NCI-H1417 (cell line): ENCODE results near the gene CLEC14A.

Source experiments
- DNase-seq, 3 experiments: peaks; one replicate each; lab custom pipeline; 2025; lab: John Stamatoyannopoulos, UW

Gene CLEC14A, protein sequence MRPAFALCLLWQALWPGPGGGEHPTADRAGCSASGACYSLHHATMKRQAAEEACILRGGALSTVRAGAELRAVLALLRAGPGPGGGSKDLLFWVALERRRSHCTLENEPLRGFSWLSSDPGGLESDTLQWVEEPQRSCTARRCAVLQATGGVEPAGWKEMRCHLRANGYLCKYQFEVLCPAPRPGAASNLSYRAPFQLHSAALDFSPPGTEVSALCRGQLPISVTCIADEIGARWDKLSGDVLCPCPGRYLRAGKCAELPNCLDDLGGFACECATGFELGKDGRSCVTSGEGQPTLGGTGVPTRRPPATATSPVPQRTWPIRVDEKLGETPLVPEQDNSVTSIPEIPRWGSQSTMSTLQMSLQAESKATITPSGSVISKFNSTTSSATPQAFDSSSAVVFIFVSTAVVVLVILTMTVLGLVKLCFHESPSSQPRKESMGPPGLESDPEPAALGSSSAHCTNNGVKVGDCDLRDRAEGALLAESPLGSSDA

DNA sequence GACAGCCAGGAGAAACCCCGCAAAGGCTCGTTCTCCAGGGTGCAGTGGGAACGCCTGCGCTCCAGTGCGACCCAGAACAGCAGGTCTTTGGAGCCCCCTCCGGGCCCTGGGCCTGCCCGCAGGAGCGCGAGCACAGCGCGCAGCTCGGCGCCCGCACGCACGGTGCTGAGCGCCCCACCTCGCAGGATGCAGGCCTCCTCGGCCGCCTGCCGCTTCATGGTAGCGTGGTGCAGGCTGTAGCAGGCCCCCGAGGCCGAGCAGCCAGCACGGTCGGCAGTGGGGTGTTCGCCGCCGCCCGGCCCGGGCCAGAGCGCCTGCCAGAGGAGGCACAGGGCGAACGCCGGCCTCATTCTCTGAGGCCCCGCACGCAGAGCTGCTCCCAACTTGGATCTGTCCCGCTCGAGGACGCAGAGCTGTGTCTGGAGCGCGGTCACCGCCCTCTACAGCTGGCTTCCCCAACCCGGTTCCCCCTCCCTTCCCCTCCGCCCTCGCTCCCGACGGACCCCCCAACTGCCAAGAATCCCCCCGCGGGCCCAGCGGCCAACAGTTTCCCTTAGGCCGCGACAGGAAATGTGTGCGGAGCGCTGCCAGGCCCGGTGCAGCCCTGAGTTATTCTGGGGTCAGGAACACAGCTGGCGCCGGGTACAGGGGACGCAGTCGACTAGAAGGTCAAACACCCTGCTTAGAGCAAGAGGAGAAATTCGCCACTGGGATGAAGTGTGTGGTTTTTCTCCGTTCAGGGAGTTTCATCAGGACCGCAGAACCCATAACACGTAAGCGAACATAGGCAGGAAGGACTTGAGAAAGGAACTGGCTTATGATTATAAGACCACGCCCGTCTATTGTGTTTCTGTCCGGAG is at the start of gene CLEC14A:
CLEC14A (minus strand) TSS at position 421 of the 860 bp plus-strand sequence; CDS start at position 350, 71 bp downstream.
- DNase-seq, result no peak

DNA sequence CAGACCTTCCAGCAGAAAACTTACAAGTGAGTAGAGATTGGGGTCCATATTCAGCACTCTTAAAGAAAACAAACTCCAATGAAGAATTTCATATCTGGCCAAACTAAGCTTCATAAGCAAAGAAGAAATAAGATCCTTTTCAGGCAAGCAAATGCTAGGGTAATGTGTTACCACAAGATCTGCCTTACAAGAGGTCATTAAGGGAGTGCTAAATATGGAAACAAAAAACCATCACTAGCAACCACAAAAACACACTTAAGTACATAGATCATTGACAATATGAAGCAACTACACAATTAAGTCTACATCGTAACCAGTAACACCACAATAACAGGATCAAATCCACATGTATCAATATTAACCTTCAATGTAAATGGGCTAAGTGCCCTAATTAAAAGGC is 47.1 kb upstream of the CLEC14A start:
- peak in 1 of 3 experiments; percentile 4 for DNase-seq

DNA sequence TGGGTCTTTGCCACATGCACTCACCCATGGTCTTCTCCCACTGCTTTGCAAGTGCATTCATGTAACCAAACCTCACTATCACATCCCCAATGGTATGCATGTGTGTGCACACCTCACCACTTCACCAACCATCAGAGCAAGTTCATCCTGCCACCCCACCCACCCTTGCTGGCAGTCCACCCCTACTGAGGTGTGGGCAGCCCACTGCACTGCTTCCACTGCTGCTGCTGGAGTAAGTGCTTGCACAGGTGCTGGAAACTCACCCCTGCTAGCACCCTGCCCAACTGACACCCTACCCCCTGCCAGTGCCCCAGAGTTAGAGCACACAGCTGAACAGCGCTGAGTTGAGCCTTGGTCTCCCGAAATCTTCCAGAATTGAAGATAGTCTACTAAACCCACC is 46.1 kb upstream of the CLEC14A start:
- DNase-seq, result no peak

DNA sequence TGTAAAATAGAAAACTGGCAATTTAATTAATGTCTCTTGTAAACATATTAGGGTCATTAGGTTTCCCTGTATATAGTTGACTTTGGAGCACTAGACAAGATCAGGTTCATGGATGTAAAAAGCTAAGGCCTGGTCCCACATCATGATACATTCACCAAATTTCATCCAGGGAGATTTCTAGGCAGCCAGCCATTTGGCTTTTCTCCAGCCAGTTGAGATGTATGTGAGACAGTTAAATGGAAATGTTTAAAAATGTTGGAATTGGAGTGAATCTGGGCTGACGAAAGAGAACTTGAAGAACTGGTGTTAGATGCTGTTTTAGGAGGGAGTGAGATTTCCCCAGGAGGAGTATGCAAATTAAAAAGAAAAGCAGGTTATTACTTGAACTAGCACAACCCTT is 41.8 kb upstream of the CLEC14A start:
- DNase-seq, result no peak

DNA sequence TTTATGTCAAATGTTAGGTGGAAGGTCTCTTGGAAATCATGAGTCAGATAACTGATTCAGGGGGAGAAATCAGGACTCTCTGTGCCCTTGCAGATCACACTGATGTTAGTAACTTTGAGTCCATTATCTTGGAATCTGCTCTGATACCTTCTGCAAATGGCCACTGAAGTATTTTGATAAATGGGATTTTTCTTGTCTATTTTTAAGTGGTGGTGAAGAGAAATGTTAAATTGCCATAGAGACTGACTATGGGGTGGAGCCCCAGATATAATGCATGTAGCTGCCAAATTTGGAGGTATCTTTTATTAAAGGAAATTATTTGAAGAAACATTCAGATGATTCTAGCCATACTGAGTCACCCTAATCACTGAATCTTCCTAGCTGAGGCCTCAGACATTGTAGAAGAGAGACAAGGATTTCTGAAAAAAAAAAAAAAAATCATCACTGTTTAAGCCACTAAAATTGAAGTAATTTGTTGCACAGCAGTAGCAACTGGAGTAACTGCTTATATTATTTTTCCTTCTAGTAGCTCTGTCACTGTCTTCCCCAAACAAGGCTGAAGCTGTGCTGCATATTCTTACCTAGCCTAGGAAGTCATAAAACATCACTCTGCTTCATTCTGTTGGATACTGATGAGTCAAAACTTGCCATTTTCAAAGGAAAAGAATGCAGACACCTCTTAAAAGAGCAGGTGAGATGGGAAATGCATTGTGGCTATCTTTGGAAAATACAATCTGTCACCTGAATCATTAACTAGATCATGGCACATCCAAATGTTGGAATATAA is 36.0 kb upstream of the CLEC14A start:
- no peak for DNase-seq

DNA sequence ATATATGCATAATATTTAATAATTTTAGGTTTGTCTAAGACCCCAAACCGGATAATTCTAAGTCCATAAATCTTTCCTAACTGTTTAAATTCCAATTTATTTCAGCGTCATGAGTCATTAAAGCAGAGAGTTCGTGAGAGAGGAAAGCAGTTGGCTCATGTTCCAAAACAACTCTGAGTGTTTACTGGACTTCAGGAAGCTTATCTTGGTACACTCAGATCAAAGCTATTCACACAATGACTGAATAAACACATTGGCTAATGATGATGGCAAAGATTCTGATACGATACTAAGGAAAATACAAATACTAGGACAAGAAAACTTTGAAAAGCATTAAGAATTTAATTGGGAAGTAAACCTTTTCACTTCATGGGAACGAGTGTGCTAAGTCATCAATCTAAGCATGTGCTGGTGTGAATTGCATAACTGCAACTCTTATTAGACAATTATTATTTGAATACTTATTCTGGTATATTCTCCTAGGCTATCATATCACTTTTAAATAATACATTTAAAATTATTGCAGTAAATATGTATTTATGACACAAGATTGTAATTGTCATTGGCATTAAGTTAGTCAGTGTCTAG is 34.8 kb upstream of the CLEC14A start:
- DNase-seq, result peak in 1 of 3 experiments; percentile 50

DNA sequence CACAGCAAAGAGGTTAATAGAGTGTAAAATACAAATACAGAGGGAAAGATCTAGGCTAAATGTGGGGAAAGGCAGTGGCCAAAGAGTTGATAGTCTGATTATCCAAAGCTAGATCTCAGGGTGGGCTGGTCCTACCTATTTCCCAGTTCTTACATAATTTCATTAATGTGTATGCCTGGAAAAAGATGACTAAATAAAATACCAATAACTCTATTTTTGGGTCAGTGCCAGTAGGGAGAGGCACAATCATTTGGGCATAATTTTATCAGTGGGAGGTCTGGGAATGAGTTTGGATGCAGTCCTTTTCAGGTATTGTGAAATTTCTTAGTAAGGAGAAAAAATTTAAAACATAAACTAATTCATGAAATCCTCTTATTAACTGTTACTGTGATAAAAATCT is 30.6 kb upstream of the CLEC14A start:
- DNase-seq, result peak in 1 of 3 experiments; percentile 13

DNA sequence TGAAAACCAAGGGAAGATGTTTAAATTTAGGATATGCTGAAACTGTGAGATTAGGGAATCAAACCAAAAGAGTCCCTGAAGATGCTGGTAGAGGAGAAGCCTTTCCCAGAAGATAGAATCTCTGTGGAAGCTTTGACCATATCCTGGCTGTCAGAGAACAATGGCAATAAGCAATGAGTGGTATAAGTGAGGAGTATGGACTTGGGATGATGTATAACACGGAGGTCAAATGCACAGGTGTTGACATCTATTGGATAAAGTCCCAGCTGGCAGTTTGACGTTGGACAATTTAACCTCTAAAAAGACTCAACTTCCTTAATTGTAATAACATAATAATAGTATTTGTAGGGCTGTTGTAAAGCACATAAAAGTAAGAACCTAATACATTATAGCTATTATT is 30.1 kb upstream of the CLEC14A start:
- DNase-seq, result peak in 1 of 3 experiments; percentile 13

DNA sequence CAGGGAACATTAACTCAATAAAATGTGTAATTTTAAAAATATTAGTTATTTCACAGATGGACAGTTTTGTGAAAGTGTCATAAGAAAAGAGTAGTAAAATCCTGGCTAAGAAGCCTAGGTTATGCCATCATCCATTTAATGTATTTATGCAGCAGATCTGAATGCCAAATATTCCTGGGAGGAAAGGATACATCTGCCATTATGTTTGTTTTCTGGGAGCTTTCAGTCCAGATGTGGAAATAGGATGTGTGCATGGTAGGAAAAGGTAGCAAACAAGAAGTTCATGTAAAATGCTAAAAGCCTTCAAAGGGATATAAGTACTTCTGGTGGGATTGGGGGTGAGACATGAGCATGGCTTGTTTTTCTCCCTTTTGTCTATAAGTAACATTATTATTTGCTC is 27.0 kb upstream of the CLEC14A start:
- DNase-seq, result no peak

DNA sequence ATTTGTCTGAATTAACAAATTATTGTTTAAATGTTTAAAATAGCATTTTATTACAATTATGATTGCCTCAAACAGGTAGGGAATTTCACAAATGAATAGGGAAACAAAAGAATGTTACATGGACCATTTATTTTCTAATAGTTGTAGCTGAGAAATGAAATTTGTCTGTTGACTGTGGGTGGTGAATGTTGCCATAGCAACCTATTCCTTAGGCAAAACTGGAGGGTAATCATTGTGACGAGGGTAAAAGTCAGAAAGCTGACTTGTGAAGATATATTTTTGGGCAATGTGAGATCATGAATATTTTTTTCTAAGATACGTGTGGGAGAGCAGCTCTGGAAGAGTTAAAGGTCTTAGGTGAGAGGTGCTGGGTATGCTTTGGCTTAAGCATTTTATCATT is 24.2 kb upstream of the CLEC14A start:
- peak in 2 of 3 experiments; percentile 64 to 95 for DNase-seq

DNA sequence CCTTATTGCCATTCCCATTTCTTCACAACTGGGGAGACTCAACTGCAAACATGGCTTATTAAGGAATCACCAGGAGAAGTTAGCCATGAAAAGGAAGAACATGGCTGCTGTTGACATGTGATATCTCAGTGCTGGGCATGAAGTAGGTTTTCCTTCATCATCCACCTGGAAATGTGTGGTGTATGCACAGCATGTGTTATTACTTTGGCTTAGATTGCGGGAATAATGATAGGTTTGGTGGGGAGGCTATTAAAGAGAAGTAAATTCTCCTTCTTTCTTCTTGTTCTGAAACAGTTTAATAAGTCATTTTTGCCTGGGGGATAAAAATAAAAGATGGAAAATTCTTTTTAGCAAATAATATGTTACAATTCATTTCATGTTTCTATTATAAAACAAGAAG is 23.7 kb upstream of the CLEC14A start:
- peak in 2 of 3 experiments; percentile 76 to 96 for DNase-seq

DNA sequence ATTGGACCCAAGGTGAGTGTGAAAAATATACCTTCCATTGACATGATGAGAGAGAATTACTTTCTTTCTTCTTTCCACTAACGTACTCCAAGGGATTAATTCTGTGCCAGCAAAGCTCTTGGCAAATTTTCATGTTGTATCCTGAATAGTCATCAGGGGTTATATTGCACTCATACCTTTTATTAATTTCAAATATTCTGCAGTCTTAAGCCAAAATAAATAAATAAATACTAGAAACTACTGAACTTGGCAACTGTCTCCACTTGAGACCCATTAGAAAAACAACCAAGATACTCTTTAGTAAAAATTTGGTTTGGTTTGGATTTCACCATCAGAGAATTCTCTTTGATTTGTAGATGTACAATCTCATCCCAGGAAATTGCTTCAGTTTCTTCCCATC is 22.1 kb upstream of the CLEC14A start:
- no peak for DNase-seq

DNA sequence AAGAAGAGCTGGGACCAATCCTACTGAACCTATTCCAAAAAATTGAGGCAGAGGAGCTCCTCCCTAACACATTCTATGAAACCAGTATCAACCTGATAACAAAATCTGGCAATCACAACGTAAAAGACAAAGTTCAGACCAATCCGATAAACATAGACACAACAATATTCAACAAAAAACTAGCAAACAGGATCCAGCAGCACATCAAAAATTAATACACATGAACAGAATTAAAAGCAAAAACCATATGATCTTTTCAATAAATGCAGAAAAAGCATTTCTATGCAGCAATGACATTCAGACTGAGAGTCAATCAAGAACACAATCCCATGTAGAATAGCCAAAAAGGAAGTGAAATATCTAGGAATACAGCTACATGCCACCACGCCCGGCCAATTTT is 7.0 kb upstream of the CLEC14A start:
- DNase-seq, result no peak

DNA sequence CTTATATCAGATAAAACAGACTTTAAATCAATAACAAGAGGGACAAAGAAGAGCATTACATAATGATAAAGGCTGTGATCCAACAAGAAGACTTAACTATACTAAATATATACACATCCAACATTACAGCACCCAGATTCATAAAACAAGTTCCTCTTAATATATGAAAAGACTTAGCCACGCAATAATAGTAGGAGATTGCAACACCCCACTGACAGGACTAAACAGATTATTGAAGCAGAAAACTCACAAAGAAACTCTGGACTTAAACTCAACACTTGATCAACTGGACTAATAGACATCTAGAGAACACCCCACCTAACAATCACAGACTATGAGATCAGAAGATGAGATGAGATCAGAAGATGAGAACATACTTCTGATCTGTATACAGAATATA is 5.7 kb upstream of the CLEC14A start:
- DNase-seq, result no peak

DNA sequence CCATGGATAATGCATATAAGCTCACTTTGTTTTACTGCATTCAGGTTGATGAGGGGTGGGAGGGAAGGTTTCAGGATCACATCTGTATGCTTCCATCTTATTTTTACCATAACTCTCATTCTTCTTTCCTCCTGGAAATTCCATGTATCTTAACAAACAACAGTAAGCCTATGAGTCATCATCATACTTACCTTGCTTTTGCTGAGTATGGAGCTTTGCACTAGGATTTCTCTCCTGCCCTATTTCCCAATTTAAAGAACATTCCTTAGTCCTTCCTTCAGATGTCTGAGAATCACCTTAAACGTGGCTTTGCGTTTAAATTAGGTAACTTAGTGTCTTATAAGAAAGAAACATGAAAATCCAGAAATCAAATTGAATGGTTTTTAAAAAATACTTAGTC is 1.6 kb upstream of the CLEC14A start:
- no peak for DNase-seq

DNA sequence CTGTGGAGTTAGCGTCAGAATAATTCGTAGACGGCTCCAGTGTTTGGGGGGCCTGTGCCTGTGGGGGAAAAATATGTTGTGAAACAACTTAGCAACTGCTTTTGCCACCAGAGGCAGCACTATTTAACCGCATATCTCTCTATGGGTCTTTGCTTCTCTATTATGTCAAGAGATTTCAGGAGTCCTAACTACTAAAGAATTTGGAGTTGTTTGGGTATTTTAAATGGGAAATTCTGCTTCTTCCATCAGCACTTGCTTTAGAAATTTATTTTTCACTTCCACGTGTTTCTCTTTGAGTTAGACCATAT is 594 bp upstream of the CLEC14A start:
- DNase-seq, result no peak

DNA sequence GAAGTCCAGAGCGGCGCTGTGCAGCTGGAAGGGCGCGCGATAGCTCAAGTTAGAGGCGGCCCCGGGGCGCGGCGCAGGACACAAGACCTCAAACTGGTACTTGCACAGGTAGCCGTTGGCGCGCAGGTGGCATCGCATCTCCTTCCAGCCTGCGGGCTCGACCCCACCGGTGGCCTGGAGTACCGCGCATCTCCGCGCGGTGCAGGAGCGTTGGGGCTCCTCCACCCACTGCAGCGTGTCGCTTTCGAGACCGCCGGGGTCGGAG is 553 bp downstream of the CLEC14A start:
- DNase-seq, result no peak

DNA sequence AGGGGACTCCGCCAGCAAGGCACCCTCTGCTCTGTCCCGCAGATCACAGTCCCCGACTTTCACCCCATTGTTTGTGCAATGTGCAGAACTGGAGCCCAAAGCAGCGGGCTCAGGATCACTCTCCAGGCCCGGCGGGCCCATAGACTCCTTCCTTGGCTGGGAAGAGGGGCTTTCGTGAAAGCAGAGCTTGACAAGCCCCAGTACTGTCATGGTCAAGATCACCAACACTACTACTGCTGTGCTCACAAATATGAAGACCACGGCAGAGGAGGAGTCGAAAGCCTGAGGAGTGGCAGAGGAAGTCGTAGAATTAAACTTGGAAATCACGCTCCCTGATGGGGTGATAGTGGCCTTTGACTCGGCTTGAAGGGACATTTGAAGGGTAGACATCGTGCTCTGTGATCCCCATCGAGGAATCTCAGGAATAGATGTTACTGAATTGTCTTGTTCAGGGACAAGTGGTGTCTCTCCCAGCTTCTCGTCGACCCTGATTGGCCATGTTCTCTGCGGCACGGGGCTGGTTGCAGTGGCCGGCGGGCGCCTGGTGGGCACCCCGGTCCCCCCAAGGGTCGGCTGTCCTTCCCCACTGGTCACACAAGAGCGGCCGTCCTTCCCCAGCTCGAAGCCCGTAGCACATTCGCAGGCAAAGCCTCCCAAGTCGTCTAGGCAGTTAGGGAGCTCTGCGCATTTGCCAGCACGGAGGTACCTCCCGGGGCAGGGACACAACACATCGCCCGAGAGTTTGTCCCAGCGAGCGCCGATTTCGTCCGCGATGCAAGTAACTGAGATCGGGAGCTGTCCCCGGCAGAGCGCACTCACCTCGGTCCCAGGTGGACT is 1.1 kb downstream of the CLEC14A start:
- peak in 1 of 3 experiments; percentile 8 for DNase-seq

DNA sequence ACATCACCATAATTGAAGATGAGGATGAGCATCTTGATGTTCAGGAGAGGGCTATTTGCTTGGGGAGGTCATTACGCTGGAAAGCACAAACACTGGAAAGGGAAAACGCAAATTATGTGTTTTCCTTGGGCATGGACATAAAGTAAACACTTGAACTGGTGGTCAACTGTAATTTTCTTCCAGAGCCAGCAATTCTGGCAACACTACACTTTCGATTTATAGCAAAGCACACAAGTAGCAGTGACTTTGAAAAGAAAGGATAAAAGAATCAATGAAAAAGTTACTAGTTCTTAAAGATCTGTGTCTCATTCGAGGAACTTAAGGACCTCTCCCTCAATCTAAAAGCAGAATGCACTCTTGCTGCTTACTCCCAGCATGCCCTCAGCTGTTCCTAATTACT is 2.2 kb downstream of the CLEC14A start:
- peak in 1 of 3 experiments; percentile 72 for DNase-seq

DNA sequence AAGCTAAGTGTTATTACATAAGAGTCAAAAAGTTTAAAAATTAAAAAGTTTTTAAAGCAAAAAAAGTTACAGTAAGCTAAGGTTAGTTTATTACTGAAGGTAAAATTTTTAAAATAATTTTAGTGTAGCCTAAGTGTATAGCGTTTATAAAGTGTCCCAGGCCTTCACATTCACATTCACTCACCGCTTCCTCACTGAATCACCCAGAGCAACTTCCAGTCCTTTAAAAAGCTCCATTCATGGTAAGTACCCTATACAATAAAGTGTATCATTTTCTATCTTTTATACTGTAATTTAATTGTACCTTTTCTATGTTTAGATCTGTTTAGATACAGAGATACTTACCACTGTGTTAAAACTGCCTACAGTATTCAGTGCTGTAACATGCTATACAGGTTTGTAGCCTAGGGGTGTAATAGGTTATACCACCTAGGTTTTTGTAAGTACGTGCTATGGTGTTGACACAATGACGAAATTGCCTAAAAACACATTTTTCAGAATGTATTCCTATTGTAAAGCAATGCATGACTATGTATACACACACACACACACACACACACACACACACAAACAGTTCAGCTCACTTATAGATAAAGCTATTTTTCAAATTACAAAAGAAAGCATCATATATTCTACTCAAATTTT is 3.7 kb downstream of the CLEC14A start:
- peak in 1 of 3 experiments; percentile 63 for DNase-seq

DNA sequence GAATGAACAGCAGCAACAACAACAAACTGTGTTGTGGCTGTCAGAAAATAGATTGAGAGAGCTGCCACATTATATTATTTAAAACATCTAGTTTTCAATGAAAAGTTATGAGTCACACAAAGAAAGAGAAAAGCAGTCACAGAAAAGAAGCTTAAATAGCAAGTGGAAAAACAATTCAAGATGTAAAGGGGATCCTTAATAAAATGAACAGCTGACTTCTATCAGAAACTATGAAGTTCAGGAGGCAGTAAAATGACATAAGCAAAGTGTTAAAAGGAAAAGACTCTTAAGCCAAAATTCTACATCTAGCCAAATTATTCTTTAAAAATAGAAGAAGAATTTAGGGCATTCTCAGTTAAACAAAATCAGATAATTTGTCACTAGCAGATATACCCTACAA is 5.6 kb downstream of the CLEC14A start:
- no peak for DNase-seq
